Caco-2 (cell line): Measurements from ENCODE around the gene OSBPL8. TPM values are rescaled to one million over a fixed set of nuclear protein-coding genes. Genes with fewer than 3 reads are reported as not detected.
"Not testable (repeated sequence)": the region's sequence is repeated elsewhere in the genome, so short reads cannot be mapped to it uniquely, and the experiment has no call there.

Source experiments
- BruUV-seq: library from RNA; stranded (reverse); fragments of 400-500 nt; replicated peaks from 2 replicates; lab custom pipeline; 2021; lab: Mats Ljungman, UMichigan
- CTCF ChIA-PET: fragments of 300-600 bp; sonication (Branson Sonifier 250); formaldehyde crosslinking; loops from one replicate; lab custom pipeline; 2022; ENCODE audit warnings: antibody characterized with exemption; lab: Charles Lee
- POLR2A ChIA-PET: fragments of 300-600 bp; sonication (Branson Sonifier 250); formaldehyde crosslinking; loops from one replicate; lab custom pipeline; 2022; ENCODE audit warnings: antibody characterized with exemption; lab: Charles Lee
- DNase-seq, 2 experiments: peaks; one replicate each; pipeline versions ENCODE4 v3.0.0 to v3.0.0-alpha.2; 2020 to 2022
- H3K27me3 ChIP-seq: replicated peaks from 2 replicates; pipeline ENCODE4 v1.6.0; 2011; ENCODE audit warnings: low read length; ENCODE audit not compliant: control insufficient read depth, insufficient read depth
- H3K36me3 ChIP-seq: 2 replicates; pipeline ENCODE4 v1.5.1; 2011; ENCODE audit warnings: low read length; ENCODE audit not compliant: control insufficient read depth, insufficient read depth
- H3K4me1 ChIP-seq: fragments of 250-450 bp; sonication (Bioruptor Pico); 2 replicates; pipeline ENCODE4 v1.5.1; 2020; ENCODE audit warnings: mild to moderate bottlenecking
- H3K4me3 ChIP-seq: 2 replicates; pipeline ENCODE4 v1.5.1; 2011; ENCODE audit warnings: low read depth, mild to moderate bottlenecking, control low read depth, low read length
- H3K9me3 ChIP-seq: fragments of 250-450 bp; sonication (Bioruptor Pico); 2 replicates; pipeline ENCODE4 v1.5.1; 2020; ENCODE audit warnings: mild to moderate bottlenecking, moderate library complexity
- H3K27ac Mint-ChIP-seq: one replicate; pipeline ENCODE4 v1.8.0; 2022; ENCODE audit warnings: mixed read lengths; ENCODE audit not compliant: unreplicated experiment
- H3K27me3 Mint-ChIP-seq: one replicate; pipeline ENCODE4 v1.8.0; 2022; ENCODE audit warnings: mixed read lengths; ENCODE audit not compliant: insufficient read depth, unreplicated experiment
- H3K36me3 Mint-ChIP-seq: one replicate; pipeline ENCODE4 v1.8.0; 2022; ENCODE audit warnings: mild to moderate bottlenecking, mixed read lengths; ENCODE audit not compliant: insufficient read depth, unreplicated experiment
- H3K4me1 Mint-ChIP-seq: one replicate; pipeline ENCODE4 v1.8.0; 2022; ENCODE audit warnings: low read depth, mixed read lengths; ENCODE audit not compliant: unreplicated experiment
- H3K4me3 Mint-ChIP-seq: one replicate; pipeline ENCODE4 v1.8.0; 2022; ENCODE audit warnings: mild to moderate bottlenecking, moderate library complexity, mixed read lengths; ENCODE audit not compliant: unreplicated experiment
- H3K9me3 Mint-ChIP-seq: one replicate; pipeline ENCODE4 v1.8.0; 2022; ENCODE audit warnings: mixed read lengths; ENCODE audit not compliant: unreplicated experiment
- intact Hi-C: fragments of 100-400 bp; cut with micrococcal nuclease; formaldehyde crosslinking; loops from one replicate; pipeline ENCODE4 v1.10.0; 2022; ENCODE audit not compliant: unreplicated experiment
- total RNA-seq: library from RNA; stranded (reverse); gene quantifications from 2 replicates; pipeline ENCODE4 v1.2.3, GENCODE V29; 2022
- TF ChIP-seq, protein P1 (sequence below), 2 experiments: fragments of 200-600 bp in 1 of 2; IDR thresholded peaks; 1 replicate in 1 of 2; 2 replicates in 1 of 2; pipeline versions ENCODE4 v1.5.1 to v1.8.0; 2011 to 2022; ENCODE audit warnings: antibody characterized with exemption in 1 of 2, control low read depth in 1 of 2, inconsistent platforms in 1 of 2, low read depth in 1 of 2, low read length in 1 of 2, mild to moderate bottlenecking in 1 of 2, moderate library complexity in 1 of 2; ENCODE audit not compliant: insufficient read depth in 1 of 2, severe bottlenecking in 1 of 2, unreplicated experiment in 1 of 2

OSBPL8 gene
- total RNA-seq, 1 experiment from 2014 or later: 50.0 TPM

DNA sequence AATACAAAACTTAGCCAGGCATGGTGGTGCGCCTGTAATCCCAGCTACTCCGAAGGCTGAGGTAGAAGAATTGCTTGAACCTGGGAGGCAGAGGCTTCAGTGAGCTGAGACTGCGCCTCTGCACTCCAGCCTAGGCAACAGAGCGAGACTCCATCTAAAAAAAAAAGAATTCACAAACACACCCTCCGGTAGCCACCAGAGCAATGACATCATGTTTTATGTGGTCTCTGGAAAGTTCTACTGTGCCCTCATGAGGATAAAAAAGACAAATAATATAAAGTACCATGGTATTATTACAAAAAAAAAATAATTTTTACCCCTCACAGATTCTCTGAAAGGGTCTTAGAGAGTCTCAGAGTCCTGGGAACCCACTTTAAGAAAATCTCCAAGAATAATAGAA lies 81.5 kb downstream of the OSBPL8 start:
- H3K36me3 Mint-ChIP-seq: no peaks in the 10 kb centered on the region
- intact Hi-C loops: no loop called here
- no peaks in the 10 kb centered on the region for H3K4me1 Mint-ChIP-seq
- ChIA-PET CTCF (no interaction called here), POLR2A (no interaction called here)
- Histone ChIP-seq H3K4me3 (no peak overlapping the region), H3K9me3 (no peaks in the 10 kb centered on the region), H3K4me1 (no peaks in the 10 kb centered on the region), H3K36me3 (no peaks in the 10 kb centered on the region), H3K27me3 (no peaks in the 10 kb centered on the region)
- TF ChIP-seq, protein P1, sequence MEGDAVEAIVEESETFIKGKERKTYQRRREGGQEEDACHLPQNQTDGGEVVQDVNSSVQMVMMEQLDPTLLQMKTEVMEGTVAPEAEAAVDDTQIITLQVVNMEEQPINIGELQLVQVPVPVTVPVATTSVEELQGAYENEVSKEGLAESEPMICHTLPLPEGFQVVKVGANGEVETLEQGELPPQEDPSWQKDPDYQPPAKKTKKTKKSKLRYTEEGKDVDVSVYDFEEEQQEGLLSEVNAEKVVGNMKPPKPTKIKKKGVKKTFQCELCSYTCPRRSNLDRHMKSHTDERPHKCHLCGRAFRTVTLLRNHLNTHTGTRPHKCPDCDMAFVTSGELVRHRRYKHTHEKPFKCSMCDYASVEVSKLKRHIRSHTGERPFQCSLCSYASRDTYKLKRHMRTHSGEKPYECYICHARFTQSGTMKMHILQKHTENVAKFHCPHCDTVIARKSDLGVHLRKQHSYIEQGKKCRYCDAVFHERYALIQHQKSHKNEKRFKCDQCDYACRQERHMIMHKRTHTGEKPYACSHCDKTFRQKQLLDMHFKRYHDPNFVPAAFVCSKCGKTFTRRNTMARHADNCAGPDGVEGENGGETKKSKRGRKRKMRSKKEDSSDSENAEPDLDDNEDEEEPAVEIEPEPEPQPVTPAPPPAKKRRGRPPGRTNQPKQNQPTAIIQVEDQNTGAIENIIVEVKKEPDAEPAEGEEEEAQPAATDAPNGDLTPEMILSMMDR (IDR thresholded peaks at IDR 0.05; ENCODE audit: insufficient read depth in 1 of 2, low read depth in 1 of 2, low read length in 1 of 2, severe bottlenecking in 1 of 2, unreplicated experiment in 1 of 2): no peak
- H3K27me3 Mint-ChIP-seq: no peaks in the 10 kb centered on the region
- H3K9me3 Mint-ChIP-seq: no peaks in the 10 kb centered on the region
- H3K4me3 Mint-ChIP-seq: no peak overlapping the region
- H3K27ac Mint-ChIP-seq: no peak overlapping the region
- BruUV-seq: no TSS peak
- DNase-seq: no peak

DNA sequence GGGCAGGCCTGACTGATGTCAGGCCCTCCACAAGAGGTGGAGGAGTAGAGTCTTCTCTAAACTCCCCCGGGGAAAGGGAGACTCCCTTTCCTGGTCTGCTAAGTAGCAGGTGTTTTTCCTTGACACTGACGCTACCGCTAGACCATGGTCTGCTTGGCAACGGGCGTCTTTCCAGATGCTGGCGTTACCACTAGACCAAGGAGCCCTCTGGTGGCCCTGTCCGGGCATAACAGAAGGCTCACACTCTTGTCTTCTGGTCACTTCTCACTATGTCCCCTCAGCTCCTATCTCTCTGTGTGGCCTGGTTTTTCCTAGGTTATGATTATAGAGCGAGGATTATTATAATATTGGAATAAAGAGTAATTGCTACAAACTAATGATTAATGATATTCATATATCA lies 86.7 kb downstream of the OSBPL8 start:
- H3K27ac Mint-ChIP-seq, CTCF ChIA-PET, H3K4me3 Mint-ChIP-seq, POLR2A ChIA-PET, H3K4me1 Mint-ChIP-seq, H3K36me3 Mint-ChIP-seq, H3K4me3 ChIP-seq, BruUV-seq, intact Hi-C loops, H3K9me3 ChIP-seq, H3K27me3 ChIP-seq, H3K4me1 ChIP-seq, H3K27me3 Mint-ChIP-seq, H3K36me3 ChIP-seq, H3K9me3 Mint-ChIP-seq: not testable (repeated sequence)
- peak in 1 of 2 experiments; percentile 8 for DNase-seq

DNA sequence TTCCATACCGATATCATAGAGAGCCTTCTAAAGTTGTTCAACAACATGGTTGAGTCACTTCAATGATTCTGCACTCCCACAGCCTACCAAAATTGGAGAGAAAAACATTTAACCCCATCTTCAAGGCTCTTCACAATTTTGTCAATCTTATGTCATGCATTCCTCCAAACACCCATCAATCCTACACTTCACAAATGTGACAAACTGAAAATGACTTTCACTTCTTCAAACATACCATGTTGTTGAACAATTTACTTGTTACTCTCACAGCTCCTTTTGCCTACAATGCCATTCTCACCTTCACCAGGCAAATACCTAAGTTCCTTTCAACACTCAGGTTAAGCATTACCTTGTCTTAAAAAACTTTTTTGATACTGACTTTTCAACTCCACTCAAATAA lies 88.0 kb downstream of the OSBPL8 start:
- Histone ChIP-seq H3K9me3 (no peaks in the 10 kb centered on the region), H3K27me3 (no peaks in the 10 kb centered on the region), H3K4me1 (0 out of 2 replicates have a peak, but pooled peaks cover 3% of the 10 kb centered on the region), H3K4me3 (no peak overlapping the region), H3K36me3 (no peaks in the 10 kb centered on the region)
- no peak for DNase-seq
- intact Hi-C loops: no loop called here
- H3K4me3 Mint-ChIP-seq: no peak overlapping the region
- no peaks in the 10 kb centered on the region for H3K36me3 Mint-ChIP-seq
- POLR2A ChIA-PET: no interaction called here
- H3K27me3 Mint-ChIP-seq: no peaks in the 10 kb centered on the region
- no peaks in the 10 kb centered on the region for H3K9me3 Mint-ChIP-seq
- no TSS peak for BruUV-seq
- TF ChIP-seq, protein P1 (IDR thresholded peaks at IDR 0.05; ENCODE audit: insufficient read depth in 1 of 2, low read depth in 1 of 2, low read length in 1 of 2, severe bottlenecking in 1 of 2, unreplicated experiment in 1 of 2): no peak
- H3K4me1 Mint-ChIP-seq: no peaks in the 10 kb centered on the region
- H3K27ac Mint-ChIP-seq: no peak overlapping the region
- CTCF ChIA-PET: no interaction called here
